Hepatocyte (in vitro differentiated cells): ENCODE results near the gene TTC31.

Experiments used
- CTCF ChIP-seq: fragments of 200-600 bp; sonication (generic); IDR thresholded peaks from 2 replicates; pipeline ENCODE4 v1.5.1; 2016; ENCODE audit warnings: antibody characterized with exemption, mild to moderate bottlenecking; ENCODE audit not compliant: poor library complexity
- EZH2 ChIP-seq: fragments of 200-600 bp; sonication (generic); IDR thresholded peaks from 2 replicates; pipeline ENCODE4 v1.6.1; 2016; ENCODE audit warnings: antibody characterized with exemption, mild to moderate bottlenecking, borderline replicate concordance
- EZH2phosphoT487 ChIP-seq: fragments of 200-600 bp; sonication (generic); IDR thresholded peaks from one replicate; pipeline ENCODE4 v1.6.1; 2018; ENCODE audit warnings: antibody characterized with exemption, mild to moderate bottlenecking, low read depth, moderate library complexity; ENCODE audit not compliant: unreplicated experiment, severe bottlenecking

- TF ChIP-seq CTCF (no peak), EZH2 (no peak), EZH2phosphoT487 (no peak)
Observed at GRCh38 chr2:74522516-74522915, 39.6 kb downstream of the TTC31 start.
